Lung (tissue), 12 donors: ENCODE data around the gene TENM4. TPM values are rescaled to one million over a fixed set of nuclear protein-coding genes. Genes with fewer than 3 reads are reported as not detected.
A peak's percentile ranks its signal among the peaks of the same experiment; 100 is the strongest.

ENCODE experiments used
- ATAC-seq: fragments of 200-7000 bp; cut with Tn5 transposase; one replicate; pipeline ENCODE4 v1.9.1; 2020; ENCODE audit warnings: moderate number of reproducible peaks; ENCODE audit not compliant: insufficient read depth, low FRiP score
- DNase-seq, 3 donors: peaks; one replicate each; pipeline ENCODE4 v3.0.0-alpha.2; 2013 to 2017
- H3K27ac ChIP-seq, 2 donors: one replicate each; pipeline ENCODE4 v1.5.1; 2013; ENCODE audit warnings: mild to moderate bottlenecking in 2 of 2, moderate library complexity in 2 of 2, control low read depth in 1 of 2, inconsistent platforms in 1 of 2, low read depth in 1 of 2, low read length in 1 of 2
- H3K27me3 ChIP-seq, 3 donors: one replicate each; pipeline ENCODE4 v1.5.1; 2013; ENCODE audit warnings: low read length in 2 of 3; ENCODE audit not compliant: control insufficient read depth in 3 of 3, insufficient read depth in 3 of 3
- H3K36me3 ChIP-seq, 4 donors: one replicate each; pipeline ENCODE4 v1.5.1; 2013; ENCODE audit warnings: low read length in 4 of 4, mild to moderate bottlenecking in 1 of 4, moderate library complexity in 1 of 4; ENCODE audit not compliant: control insufficient read depth in 4 of 4, insufficient read depth in 4 of 4
- H3K4me1 ChIP-seq, 5 donors: one replicate each; pipeline ENCODE4 v1.5.1; 2013; ENCODE audit warnings: low read length in 5 of 5, mild to moderate bottlenecking in 2 of 5, moderate library complexity in 1 of 5; ENCODE audit not compliant: control insufficient read depth in 5 of 5, insufficient read depth in 5 of 5
- H3K4me3 ChIP-seq: one replicate; pipeline ENCODE4 v1.5.1; 2013; ENCODE audit warnings: mild to moderate bottlenecking, control low read depth, moderate library complexity
- H3K9ac ChIP-seq, 2 donors: one replicate each; pipeline ENCODE4 v1.5.1; 2013; ENCODE audit warnings: low read length in 2 of 2, control low read depth in 1 of 2; ENCODE audit not compliant: insufficient read depth in 1 of 2
- H3K9me3 ChIP-seq, 4 donors: one replicate each; pipeline ENCODE4 v1.5.1; 2013; ENCODE audit warnings: low read length in 3 of 4, mild to moderate bottlenecking in 1 of 4, moderate library complexity in 1 of 4; ENCODE audit not compliant: control insufficient read depth in 4 of 4, insufficient read depth in 3 of 4
- WGBS, 2 donors: extraction: QIAGEN DNeasy Blood & Tissue Kit; methylation state at CpG; one replicate each; pipeline ENCODE4 v1.1.7; 2013; 5-methylcytosine and 5-hydroxymethylcytosine counted together
- polyA plus RNA-seq, 2 donors: library from polyadenylated mRNA; stranded (reverse); fragments of 200-250 nt; gene quantifications; one replicate each; pipeline ENCODE4 v1.2.1, GENCODE V29; 2013
- total RNA-seq, 2 donors: library from RNA; depleted of rRNA in 1 of 2; stranded (reverse); fragments of >200 nt in 1 of 2; gene quantifications; one replicate each; pipeline ENCODE4 v1.2.1, GENCODE V29; 2014 to 2021
- TF ChIP-seq, protein P1 (sequence below): IDR thresholded peaks from 2 replicates; pipeline ENCODE4 v1.5.1; 2012; ENCODE audit warnings: mild to moderate bottlenecking; ENCODE audit errors: control extremely low read depth, extremely low read depth
- donor health status: control.
- donor health status: control.
- donor health status: Bipolar disorder and iron deficiency.
- donor health status: healthy.
- donor health status: DM: yes; HTN: yes; CAD: no.

TENM4 gene
- total and polyA plus RNA-seq, 4 donors = 0.28 to 16.4 (median 3.2) TPM

GRCh38 chr11:79108851-79109250 is 332.0 kb downstream of the TENM4 start:
- TF ChIP-seq, protein P1, sequence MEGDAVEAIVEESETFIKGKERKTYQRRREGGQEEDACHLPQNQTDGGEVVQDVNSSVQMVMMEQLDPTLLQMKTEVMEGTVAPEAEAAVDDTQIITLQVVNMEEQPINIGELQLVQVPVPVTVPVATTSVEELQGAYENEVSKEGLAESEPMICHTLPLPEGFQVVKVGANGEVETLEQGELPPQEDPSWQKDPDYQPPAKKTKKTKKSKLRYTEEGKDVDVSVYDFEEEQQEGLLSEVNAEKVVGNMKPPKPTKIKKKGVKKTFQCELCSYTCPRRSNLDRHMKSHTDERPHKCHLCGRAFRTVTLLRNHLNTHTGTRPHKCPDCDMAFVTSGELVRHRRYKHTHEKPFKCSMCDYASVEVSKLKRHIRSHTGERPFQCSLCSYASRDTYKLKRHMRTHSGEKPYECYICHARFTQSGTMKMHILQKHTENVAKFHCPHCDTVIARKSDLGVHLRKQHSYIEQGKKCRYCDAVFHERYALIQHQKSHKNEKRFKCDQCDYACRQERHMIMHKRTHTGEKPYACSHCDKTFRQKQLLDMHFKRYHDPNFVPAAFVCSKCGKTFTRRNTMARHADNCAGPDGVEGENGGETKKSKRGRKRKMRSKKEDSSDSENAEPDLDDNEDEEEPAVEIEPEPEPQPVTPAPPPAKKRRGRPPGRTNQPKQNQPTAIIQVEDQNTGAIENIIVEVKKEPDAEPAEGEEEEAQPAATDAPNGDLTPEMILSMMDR = no peak
- ATAC-seq (no peak), DNase-seq (no peak)
- 90 to 95% methylated on average over 7 of the region's 7 CpGs for WGBS, 2 donors
- H3K4me3 ChIP-seq = no peak overlapping the region
- no peaks in the 10 kb centered on the region for H3K36me3 ChIP-seq
- no peaks in the 10 kb centered on the region for H3K27me3 ChIP-seq
- H3K9me3 ChIP-seq = peaks cover 0 to 2% (median 0%) of the 10 kb centered on the region in 4 donors
- H3K27ac ChIP-seq = no peak overlapping the region
- peaks cover 0 to 13% (median 3%) of the 10 kb centered on the region in 5 donors for H3K4me1 ChIP-seq
- no peak overlapping the region for H3K9ac ChIP-seq

- 68 to 74% methylated on average over 4 of the region's 4 CpGs for WGBS, 2 donors
- H3K27me3 ChIP-seq = no peaks in the 10 kb centered on the region
Measured at GRCh38 chr11:79102840-79103239, 338.0 kb downstream of the TENM4 start.

DNA sequence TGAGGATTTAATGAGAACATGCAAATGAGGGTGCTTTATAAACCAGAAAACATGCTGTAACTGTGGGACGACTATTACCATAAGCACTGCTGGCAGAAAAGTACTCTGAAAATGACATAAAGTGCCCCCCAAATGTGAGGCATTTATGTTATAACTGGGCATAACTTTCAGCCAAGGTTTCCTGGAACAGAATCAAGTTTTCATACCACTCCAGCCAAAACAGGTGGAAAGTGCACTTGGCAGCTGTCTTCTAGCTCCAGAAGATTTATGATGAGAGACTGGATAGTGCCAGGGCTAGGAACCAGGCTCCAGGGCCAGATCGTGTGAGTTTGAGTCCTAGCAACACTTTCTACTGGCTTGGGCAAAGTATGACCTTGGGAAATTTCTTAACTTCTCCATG is 339.2 kb downstream of the TENM4 start:
- no peak for ATAC-seq
- H3K27ac ChIP-seq = no peak overlapping the region

More at GRCh38 chr11:79102840-79103239, 338.0 kb downstream of the TENM4 start:
- peak; percentile 55 to 69 (median 56) for DNase-seq
- no peak overlapping the region for H3K27ac ChIP-seq
- peaks cover 0 to 24% (median 0%) of the 10 kb centered on the region in 5 donors for H3K4me1 ChIP-seq
- ATAC-seq = no peak
- H3K36me3 ChIP-seq = no peaks in the 10 kb centered on the region
- no peak overlapping the region for H3K9ac ChIP-seq
- peaks cover 0 to 2% (median 0%) of the 10 kb centered on the region in 4 donors for H3K9me3 ChIP-seq
- H3K4me3 ChIP-seq = no peak overlapping the region
- TF ChIP-seq, protein P1 = no peak

More for the DNA sequence above, 339.2 kb downstream of the TENM4 start:
- no peak for DNase-seq
- H3K4me3 ChIP-seq = no peak overlapping the region
- H3K9me3 ChIP-seq = peaks cover 0 to 2% (median 0%) of the 10 kb centered on the region in 4 donors
- TF ChIP-seq, protein P1 = no peak
- H3K4me1 ChIP-seq = peaks cover 0 to 36% (median 5%) of the 10 kb centered on the region in 5 donors
- 35 to 44% methylated on average over 2 of the region's 2 CpGs for WGBS, 2 donors
- no peak overlapping the region for H3K9ac ChIP-seq
- no peaks in the 10 kb centered on the region for H3K27me3 ChIP-seq
- H3K36me3 ChIP-seq = no peaks in the 10 kb centered on the region
